Astrocyte (in vitro differentiated cells and primary cell): ENCODE results near the gene TEKT5.

Source experiments
- CTCF ChIP-seq: IDR thresholded peaks from 2 replicates; pipeline ENCODE4 v1.5.1; 2011; ENCODE audit warnings: low read depth, mild to moderate bottlenecking, inconsistent platforms, low read length, moderate library complexity; ENCODE audit not compliant: insufficient read depth
- EZH2 ChIP-seq: IDR thresholded peaks from 2 replicates; pipeline ENCODE4 v1.6.1; 2012; ENCODE audit warnings: mild to moderate bottlenecking, low read length, inconsistent platforms; ENCODE audit not compliant: insufficient read depth

- TF ChIP-seq EZH2 = no peak
- TF ChIP-seq CTCF = no peak
These were observed 30.0 kb downstream of the TEKT5 start for GRCh38 chr16:10664720-10665126.
